RWPE2 (cell line): Measurements from ENCODE around the gene EPC2.

Experiments used
- ATAC-seq: fragments of 200-7000 bp; cut with Tn5 transposase; 3 replicates; pipeline ENCODE4 v1.9.1; 2021; ENCODE audit warnings: low read depth
- DNase-seq: peaks from one replicate; pipeline ENCODE4 v3.0.0-alpha.2; 2020; ENCODE audit warnings: low spot score
- H3K27ac ChIP-seq: fragments of 450-650 bp; 2 replicates; pipeline ENCODE4 v1.5.1; 2017; ENCODE audit warnings: mild to moderate bottlenecking; ENCODE audit not compliant: poor library complexity, severe bottlenecking
- H3K27me3 ChIP-seq: fragments of 250-450 bp; sonication (Bioruptor Pico); 2 replicates; pipeline ENCODE4 v1.5.1; 2021; ENCODE audit warnings: mild to moderate bottlenecking, moderate library complexity; ENCODE audit not compliant: insufficient read depth, poor library complexity, severe bottlenecking
- H3K36me3 ChIP-seq: fragments of 250-450 bp; sonication (Bioruptor Pico); 2 replicates; pipeline ENCODE4 v1.5.1; 2020; ENCODE audit warnings: low read depth, mild to moderate bottlenecking, moderate library complexity
- H3K4me1 ChIP-seq: fragments of 250-450 bp; sonication (Bioruptor Pico); 2 replicates; pipeline ENCODE4 v1.5.1; 2021; ENCODE audit warnings: mild to moderate bottlenecking, moderate library complexity; ENCODE audit not compliant: insufficient read depth, poor library complexity, severe bottlenecking
- H3K4me3 ChIP-seq: fragments of 250-450 bp; sonication (Bioruptor Pico); 2 replicates; pipeline ENCODE4 v1.5.1; 2021; ENCODE audit warnings: mild to moderate bottlenecking, moderate library complexity; ENCODE audit not compliant: severe bottlenecking
- H3K9me3 ChIP-seq: fragments of 250-450 bp; sonication (Bioruptor Pico); 2 replicates; pipeline ENCODE4 v1.5.1; 2021; ENCODE audit warnings: mild to moderate bottlenecking, moderate library complexity; ENCODE audit not compliant: severe bottlenecking
- TF ChIP-seq, protein P1 (sequence below): fragments of 450-650 bp; IDR thresholded peaks from one replicate; pipeline ENCODE4 v1.5.1; 2017; ENCODE audit warnings: mild to moderate bottlenecking, moderate library complexity; ENCODE audit not compliant: poor library complexity, severe bottlenecking

EPC2 gene

DNA sequence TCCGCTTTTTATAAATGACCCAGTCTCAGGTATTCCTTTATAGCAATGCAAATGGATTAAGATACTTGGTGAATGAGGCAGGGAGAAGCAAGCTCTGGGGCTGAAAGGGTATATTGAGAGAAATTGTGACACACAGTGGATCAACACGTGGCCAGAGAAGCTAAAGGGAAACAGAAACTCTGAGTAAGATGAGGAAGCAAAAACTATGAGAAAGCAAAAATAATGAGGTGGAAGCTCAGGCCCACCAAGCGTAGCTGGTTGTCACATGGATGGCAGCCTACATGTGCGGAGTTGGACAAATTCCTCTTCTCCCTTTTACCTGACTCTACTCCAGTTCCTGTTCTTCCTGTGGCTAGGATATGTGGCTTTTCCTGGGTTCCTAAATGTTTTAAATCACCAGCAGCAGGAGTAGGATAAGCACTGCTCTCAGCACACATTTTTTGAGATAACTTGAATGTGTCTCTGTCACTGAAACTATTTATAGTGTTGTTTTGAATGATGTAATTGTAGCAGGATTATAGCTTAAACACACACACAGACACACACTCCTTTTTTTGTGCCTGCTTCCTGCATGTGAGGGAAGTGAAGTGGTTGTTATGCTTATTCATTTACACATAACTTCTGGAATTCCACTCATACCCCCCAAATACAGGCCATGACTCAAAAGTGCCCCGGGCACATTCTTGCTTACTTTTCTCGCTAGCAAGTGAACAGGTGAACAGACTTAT is 30.1 kb upstream of the EPC2 start:
- Histone ChIP-seq H3K27ac (no peak overlapping the region), H3K27me3 (no peaks in the 10 kb centered on the region), H3K9me3 (no peaks in the 10 kb centered on the region), H3K4me3 (no peak overlapping the region), H3K4me1 (peaks cover 13% of the 10 kb centered on the region), H3K36me3 (no peaks in the 10 kb centered on the region)
- peak; percentile 60 for DNase-seq
- peak; percentile 79 for ATAC-seq
- TF ChIP-seq, protein P1, sequence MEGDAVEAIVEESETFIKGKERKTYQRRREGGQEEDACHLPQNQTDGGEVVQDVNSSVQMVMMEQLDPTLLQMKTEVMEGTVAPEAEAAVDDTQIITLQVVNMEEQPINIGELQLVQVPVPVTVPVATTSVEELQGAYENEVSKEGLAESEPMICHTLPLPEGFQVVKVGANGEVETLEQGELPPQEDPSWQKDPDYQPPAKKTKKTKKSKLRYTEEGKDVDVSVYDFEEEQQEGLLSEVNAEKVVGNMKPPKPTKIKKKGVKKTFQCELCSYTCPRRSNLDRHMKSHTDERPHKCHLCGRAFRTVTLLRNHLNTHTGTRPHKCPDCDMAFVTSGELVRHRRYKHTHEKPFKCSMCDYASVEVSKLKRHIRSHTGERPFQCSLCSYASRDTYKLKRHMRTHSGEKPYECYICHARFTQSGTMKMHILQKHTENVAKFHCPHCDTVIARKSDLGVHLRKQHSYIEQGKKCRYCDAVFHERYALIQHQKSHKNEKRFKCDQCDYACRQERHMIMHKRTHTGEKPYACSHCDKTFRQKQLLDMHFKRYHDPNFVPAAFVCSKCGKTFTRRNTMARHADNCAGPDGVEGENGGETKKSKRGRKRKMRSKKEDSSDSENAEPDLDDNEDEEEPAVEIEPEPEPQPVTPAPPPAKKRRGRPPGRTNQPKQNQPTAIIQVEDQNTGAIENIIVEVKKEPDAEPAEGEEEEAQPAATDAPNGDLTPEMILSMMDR, result no peak

DNA sequence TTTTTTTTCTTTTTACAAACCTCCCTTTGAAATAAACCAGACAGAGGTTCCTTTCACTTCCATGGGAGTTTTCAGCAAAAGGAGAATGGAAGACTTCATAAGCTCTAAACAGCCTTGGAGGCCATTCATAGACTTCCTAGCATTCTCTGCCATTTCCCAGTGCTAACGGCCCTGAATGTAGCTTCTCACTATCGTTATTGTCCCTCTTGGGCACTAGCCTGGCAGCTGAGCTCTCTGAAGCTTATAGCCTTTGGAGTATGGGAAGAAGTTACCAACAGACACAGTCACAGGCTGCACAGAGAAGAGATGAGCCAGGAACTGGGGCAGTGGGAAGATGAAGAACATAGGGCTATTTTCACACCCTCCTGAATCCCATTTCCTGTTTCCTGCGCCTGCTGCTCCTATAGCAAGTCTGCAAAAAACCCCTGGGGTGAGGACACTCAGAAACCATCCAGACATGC is 29.1 kb upstream of the EPC2 start:
- peaks cover 13% of the 10 kb centered on the region for H3K4me1 ChIP-seq
- no peaks in the 10 kb centered on the region for H3K27me3 ChIP-seq
- H3K36me3 ChIP-seq, result no peaks in the 10 kb centered on the region
- H3K4me3 ChIP-seq, result no peak overlapping the region
- DNase-seq, result no peak
- no peak overlapping the region for H3K27ac ChIP-seq
- TF ChIP-seq, protein P1, result no peak
- no peak for ATAC-seq
- H3K9me3 ChIP-seq, result no peaks in the 10 kb centered on the region

DNA sequence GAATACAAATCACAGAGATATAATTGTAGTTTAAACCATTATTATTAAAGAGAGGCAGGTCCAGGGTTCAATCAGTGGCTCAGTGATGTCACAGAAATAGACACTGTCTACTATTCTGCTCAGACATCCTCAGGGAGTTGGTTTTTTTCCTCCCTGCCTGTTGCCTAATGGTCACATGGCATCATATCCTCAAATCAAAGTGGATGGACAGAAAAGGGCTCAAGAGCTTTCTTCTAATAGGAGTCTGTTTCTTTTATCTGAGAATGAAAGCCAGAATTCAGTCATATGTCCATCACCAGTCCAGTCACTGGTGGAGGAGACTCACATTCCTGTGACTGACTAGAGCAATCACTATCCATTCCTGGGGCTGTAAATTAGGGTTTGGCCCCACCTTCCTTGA is 27.9 kb upstream of the EPC2 start:
- Histone ChIP-seq H3K27ac (no peak overlapping the region), H3K9me3 (no peaks in the 10 kb centered on the region), H3K36me3 (no peaks in the 10 kb centered on the region), H3K4me1 (peaks cover 13% of the 10 kb centered on the region), H3K4me3 (no peak overlapping the region), H3K27me3 (no peaks in the 10 kb centered on the region)
- no peak for ATAC-seq
- no peak for DNase-seq
- TF ChIP-seq, protein P1, result no peak

DNA sequence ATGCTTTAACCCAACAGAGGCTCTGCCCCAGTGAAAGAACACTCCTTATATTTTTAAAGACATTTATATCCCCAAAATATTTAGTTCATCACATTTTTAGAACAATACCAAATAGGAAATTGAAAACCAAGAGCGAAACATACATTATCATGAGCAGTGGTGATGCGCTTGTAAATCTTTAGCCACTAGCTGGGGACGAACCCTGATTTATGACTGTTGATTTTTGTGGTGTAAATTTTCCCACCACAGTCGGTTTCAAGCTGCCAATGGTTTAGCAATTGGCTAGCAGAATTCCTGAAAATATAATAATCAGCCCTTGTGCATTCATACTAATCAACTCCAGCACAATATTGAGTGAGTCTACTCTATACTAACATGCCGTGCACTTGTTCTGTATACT is 27.3 kb upstream of the EPC2 start:
- Histone ChIP-seq H3K27ac (no peak overlapping the region), H3K4me1 (peaks cover 13% of the 10 kb centered on the region), H3K27me3 (no peaks in the 10 kb centered on the region), H3K36me3 (no peaks in the 10 kb centered on the region), H3K9me3 (no peaks in the 10 kb centered on the region), H3K4me3 (no peak overlapping the region)
- no peak for ATAC-seq
- TF ChIP-seq, protein P1, result no peak
- no peak for DNase-seq

DNA sequence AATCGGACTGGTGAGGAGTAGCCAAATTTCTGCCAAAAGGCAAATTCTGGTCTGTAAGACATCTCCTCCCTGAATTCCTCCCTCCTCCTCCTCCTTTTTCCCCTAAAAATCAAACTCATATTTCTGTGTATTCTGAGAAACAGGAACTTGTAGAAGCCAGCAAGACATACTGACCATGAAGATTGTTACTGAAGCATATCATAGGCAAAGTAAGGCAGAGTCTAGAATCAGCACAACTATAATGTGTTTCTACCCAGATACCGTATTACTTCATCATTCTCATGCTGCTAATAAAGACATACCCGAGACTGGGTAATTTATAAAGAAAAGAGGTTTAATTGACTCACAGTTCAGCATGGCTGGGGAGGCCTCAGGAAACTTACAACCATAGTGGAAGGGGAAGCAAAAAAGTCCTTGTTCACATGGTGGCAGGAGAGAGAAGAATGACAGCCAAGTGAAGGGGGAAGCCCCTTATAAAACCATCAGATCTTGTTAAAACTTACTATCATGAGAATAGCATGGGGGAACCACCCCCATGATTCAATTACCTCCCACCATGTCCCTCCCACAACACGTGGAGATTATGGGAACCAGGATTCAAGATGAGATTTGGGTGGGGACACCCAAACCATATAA is 24.9 kb upstream of the EPC2 start:
- TF ChIP-seq, protein P1, result no peak
- no peak overlapping the region for H3K27ac ChIP-seq
- H3K27me3 ChIP-seq, result no peaks in the 10 kb centered on the region
- H3K4me1 ChIP-seq, result peaks cover 2% of the 10 kb centered on the region
- H3K4me3 ChIP-seq, result no peak overlapping the region
- H3K9me3 ChIP-seq, result no peaks in the 10 kb centered on the region
- ATAC-seq, result no peak
- no peak for DNase-seq
- no peaks in the 10 kb centered on the region for H3K36me3 ChIP-seq
